ENCODE data around the gene EMX1. TPM values are rescaled to one million over a fixed set of nuclear protein-coding genes. Genes with fewer than 3 reads are reported as not detected.

EMX1 gene
- total and polyA plus RNA-seq, 2 donors (not counting 1 experiment from before 2014, with no cell fraction given), result not detected

- Histone ChIP-seq H3K79me2 (ENCODE audit: control insufficient read depth, insufficient read depth, low read length) (no peaks in the 10 kb centered on the region), H2AFZ (ENCODE audit: low read length) (no peak overlapping the region), H3K9me3 (ENCODE audit: control insufficient read depth, insufficient read depth, low read depth, low read length) (no peaks in the 10 kb centered on the region), H3K9ac (ENCODE audit: insufficient read depth, low read length) (no peak overlapping the region), H3K36me3 (ENCODE audit: control insufficient read depth, insufficient read depth, low read length) (no peaks in the 10 kb centered on the region), H3K27me3 (ENCODE audit: control insufficient read depth, insufficient read depth, low read length) (no peaks in the 10 kb centered on the region), H3K4me3 (replicated peaks in 1 of 4; ENCODE audit: control extremely low read depth in 1 of 4, insufficient read depth in 1 of 4, low read depth in 3 of 4, low read length in 4 of 4) (no peak overlapping the region), H3K4me2 (ENCODE audit: extremely low read depth, insufficient read depth, low read length) (no peak overlapping the region), H3K27ac (ENCODE audit: insufficient read depth, low read length) (no peak overlapping the region), H3K4me1 (ENCODE audit: control insufficient read depth, extremely low read depth, insufficient read depth, low read length) (no peaks in the 10 kb centered on the region), H4K20me1 (ENCODE audit: control insufficient read depth, extremely low read depth, insufficient read depth, low read length) (no peaks in the 10 kb centered on the region)
- no peak for TF ChIP-seq CTCF (conservative IDR thresholded peaks at IDR 0.05 in 1 of 2, IDR thresholded peaks at IDR 0.05 in 1 of 2; ENCODE audit: low read depth in 1 of 2, low read length in 2 of 2)
- TF ChIP-seq EZH2 (IDR thresholded peaks at IDR 0.05; ENCODE audit: low read length, missing control alignments), result no peak
- no peak for DNase-seq (ENCODE audit: low read depth in 2 of 2)
These were observed 66.3 kb downstream of the EMX1 start for GRCh38 chr2:72983500-72984161.

DNA sequence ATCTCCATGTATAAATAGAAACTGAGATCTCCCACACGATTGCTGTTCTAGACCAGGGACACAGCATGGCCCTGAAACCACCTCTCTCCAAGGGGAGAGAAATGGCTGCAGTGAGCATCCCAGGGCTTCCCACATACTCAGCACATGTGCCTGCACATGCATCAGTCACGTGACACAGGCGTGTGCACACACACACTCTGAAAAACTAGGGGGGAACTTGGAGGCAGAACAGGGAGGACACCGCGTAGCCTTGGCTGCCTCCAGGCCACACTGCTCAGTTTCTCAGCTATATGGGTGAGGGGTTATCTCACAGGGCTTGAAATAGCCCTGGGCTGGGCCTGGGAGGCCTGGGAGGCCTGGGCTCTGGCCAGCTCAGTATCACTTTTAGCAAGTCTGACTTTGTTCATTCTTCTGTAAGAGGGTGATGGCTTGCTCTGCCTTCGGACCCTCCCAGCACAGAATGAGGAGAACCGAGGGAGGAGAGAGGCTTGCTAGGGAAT is 66.9 kb downstream of the EMX1 start:
- no peak overlapping the region for H2AFZ ChIP-seq (ENCODE audit: low read length)
- no peaks in the 10 kb centered on the region for H3K27me3 ChIP-seq (ENCODE audit: control insufficient read depth, insufficient read depth, low read length)
- no peaks in the 10 kb centered on the region for H4K20me1 ChIP-seq (ENCODE audit: control insufficient read depth, extremely low read depth, insufficient read depth, low read length)
- no peaks in the 10 kb centered on the region for H3K79me2 ChIP-seq (ENCODE audit: control insufficient read depth, insufficient read depth, low read length)
- H3K4me1 ChIP-seq (ENCODE audit: control insufficient read depth, extremely low read depth, insufficient read depth, low read length), result no peaks in the 10 kb centered on the region
- H3K9me3 ChIP-seq (ENCODE audit: control insufficient read depth, insufficient read depth, low read depth, low read length), result no peaks in the 10 kb centered on the region
- H3K4me3 ChIP-seq (replicated peaks in 1 of 4; ENCODE audit: control extremely low read depth in 1 of 4, insufficient read depth in 1 of 4, low read depth in 3 of 4, low read length in 4 of 4), result no peak overlapping the region
- no peak for TF ChIP-seq EZH2 (IDR thresholded peaks at IDR 0.05; ENCODE audit: low read length, missing control alignments)
- TF ChIP-seq CTCF (conservative IDR thresholded peaks at IDR 0.05 in 1 of 2, IDR thresholded peaks at IDR 0.05 in 1 of 2; ENCODE audit: low read depth in 1 of 2, low read length in 2 of 2), result no peak
- H3K9ac ChIP-seq (ENCODE audit: insufficient read depth, low read length), result no peak overlapping the region
- no peak overlapping the region for H3K4me2 ChIP-seq (ENCODE audit: extremely low read depth, insufficient read depth, low read length)
- no peak overlapping the region for H3K27ac ChIP-seq (ENCODE audit: insufficient read depth, low read length)
- no peaks in the 10 kb centered on the region for H3K36me3 ChIP-seq (ENCODE audit: control insufficient read depth, insufficient read depth, low read length)
- DNase-seq (ENCODE audit: low read depth in 2 of 2), result peak in 1 of 2 donors; percentile 14

Other genes starting within 250 kb of the EMX1 start
- gene EXOC6B, start 91.5 kb upstream of the EMX1 start, total RNA-seq, result 25.9 and 36.5 TPM in 2 replicates
- 24.9 and 26.3 TPM in 2 replicates for gene EXOC6B, start 91.5 kb upstream of the EMX1 start, polyA plus RNA-seq
- gene SPR, start 30.1 kb upstream of the EMX1 start, total RNA-seq, result 23.3 and 25.9 TPM in 2 replicates
- 9.4 and 14.3 TPM in 2 replicates for gene SPR, start 30.1 kb upstream of the EMX1 start, polyA plus RNA-seq
- gene SFXN5, start 154.2 kb downstream of the EMX1 start, total RNA-seq, result 10.0 and 13.9 TPM in 2 replicates
- gene SFXN5, start 154.2 kb downstream of the EMX1 start, polyA plus RNA-seq, result 5.8 and 11.0 TPM in 2 replicates
- gene RAB11FIP5, start 195.4 kb downstream of the EMX1 start, total RNA-seq, result 22.3 and 35.0 TPM in 2 replicates
- 27.7 TPM in 2 replicates for gene RAB11FIP5, start 195.4 kb downstream of the EMX1 start, polyA plus RNA-seq